ENCODE measurements around the gene PTPRT. TPM values are rescaled to one million over a fixed set of nuclear protein-coding genes. Genes with fewer than 3 reads are reported as not detected.

The PTPRT gene
- total RNA-seq, 1 donor from 2014 or later: not detected

GRCh38 chr20:42442716-42443115 is 747.0 kb downstream of the PTPRT start:
- TF ChIP-seq CTCF (IDR thresholded peaks at IDR 0.05): no peak
- no peaks in the 10 kb centered on the region for H3K4me1 Mint-ChIP-seq (ENCODE audit: low read depth)
- peaks cover 3% of the 10 kb centered on the region for H3K9me3 Mint-ChIP-seq (ENCODE audit: low read depth)
- no peaks in the 10 kb centered on the region for H3K36me3 Mint-ChIP-seq (ENCODE audit: low read depth)
- no peak overlapping the region for H3K27ac Mint-ChIP-seq (ENCODE audit: unreplicated experiment)
- no peak overlapping the region for H3K4me3 Mint-ChIP-seq (ENCODE audit: unreplicated experiment)
- DNase-seq (ENCODE audit: low spot score): no peak
- no peaks in the 10 kb centered on the region for H3K27me3 Mint-ChIP-seq (ENCODE audit: low read depth)

GRCh38 chr20:42441864-42442331 is 747.8 kb downstream of the PTPRT start:
- Mint-ChIP-seq H3K4me3 (ENCODE audit: unreplicated experiment) (no peak overlapping the region), H3K27ac (ENCODE audit: unreplicated experiment) (no peak overlapping the region), H3K9me3 (ENCODE audit: low read depth) (peaks cover 3% of the 10 kb centered on the region), H3K36me3 (ENCODE audit: low read depth) (no peaks in the 10 kb centered on the region), H3K4me1 (ENCODE audit: low read depth) (no peaks in the 10 kb centered on the region), H3K27me3 (ENCODE audit: low read depth) (no peaks in the 10 kb centered on the region)
- TF ChIP-seq CTCF (IDR thresholded peaks at IDR 0.05): no peak
- DNase-seq (ENCODE audit: low spot score): no peak

GRCh38 chr20:42441196-42441863 is 748.4 kb downstream of the PTPRT start:
- Mint-ChIP-seq H3K36me3 (ENCODE audit: low read depth) (no peaks in the 10 kb centered on the region), H3K4me3 (ENCODE audit: unreplicated experiment) (no peak overlapping the region), H3K27me3 (ENCODE audit: low read depth) (no peaks in the 10 kb centered on the region), H3K9me3 (ENCODE audit: low read depth) (peaks cover 3% of the 10 kb centered on the region), H3K4me1 (ENCODE audit: low read depth) (no peaks in the 10 kb centered on the region), H3K27ac (ENCODE audit: unreplicated experiment) (no peak overlapping the region)
- DNase-seq (ENCODE audit: low spot score): no peak
- TF ChIP-seq CTCF (IDR thresholded peaks at IDR 0.05): no peak

- peaks cover 6% of the 10 kb centered on the region for H3K9me3 Mint-ChIP-seq (ENCODE audit: low read depth)
- H3K4me1 Mint-ChIP-seq (ENCODE audit: low read depth): no peaks in the 10 kb centered on the region
- peaks cover 1% of the 10 kb centered on the region for H3K27me3 Mint-ChIP-seq (ENCODE audit: low read depth)
- TF ChIP-seq CTCF (IDR thresholded peaks at IDR 0.05): no peak
- H3K4me3 Mint-ChIP-seq (ENCODE audit: unreplicated experiment): no peak overlapping the region
- no peak for DNase-seq (ENCODE audit: low spot score)
- no peak overlapping the region for H3K27ac Mint-ChIP-seq (ENCODE audit: unreplicated experiment)
- H3K36me3 Mint-ChIP-seq (ENCODE audit: low read depth): no peaks in the 10 kb centered on the region
Observed at GRCh38 chr20:42435230-42435629, 754.5 kb downstream of the PTPRT start.

- TF ChIP-seq CTCF (IDR thresholded peaks at IDR 0.05): no peak
- Mint-ChIP-seq H3K4me1 (ENCODE audit: low read depth) (no peaks in the 10 kb centered on the region), H3K9me3 (ENCODE audit: low read depth) (peaks cover 14% of the 10 kb centered on the region), H3K36me3 (ENCODE audit: low read depth) (no peaks in the 10 kb centered on the region), H3K27ac (ENCODE audit: unreplicated experiment) (no peak overlapping the region), H3K4me3 (ENCODE audit: unreplicated experiment) (no peak overlapping the region), H3K27me3 (ENCODE audit: low read depth) (peaks cover 1% of the 10 kb centered on the region)
- no peak for DNase-seq (ENCODE audit: low spot score)
Observed at GRCh38 chr20:42432496-42433334, 757.0 kb downstream of the PTPRT start.

All from chondrocyte (in vitro differentiated cells).